A673 (cell line): ENCODE measurements around the gene DZIP1. TPM values are rescaled to one million over a fixed set of nuclear protein-coding genes. Genes with fewer than 3 reads are reported as not detected.

Experiments
- BruUV-seq: library from RNA; stranded (reverse); fragments of 400-500 nt; replicated peaks from 2 replicates; lab custom pipeline; 2021; lab: Mats Ljungman, UMichigan
- CTCF ChIA-PET: fragments of 300-600 bp; sonication (Branson Sonifier 250); formaldehyde crosslinking; loops from one replicate; lab custom pipeline; 2022; ENCODE audit warnings: antibody characterized with exemption; lab: Charles Lee
- POLR2A ChIA-PET: fragments of 300-600 bp; sonication (Branson Sonifier 250); formaldehyde crosslinking; loops from one replicate; lab custom pipeline; 2022; ENCODE audit warnings: antibody characterized with exemption; ENCODE audit not compliant: low non-redundant PET; lab: Charles Lee
- DNase-seq: peaks from one replicate; pipeline ENCODE4 v3.0.0-alpha.2; 2015; ENCODE audit warnings: low spot score
- H3K27ac ChIP-seq: fragments of 200-600 bp; sonication (generic); 2 replicates; pipeline ENCODE4 v1.5.1; 2016; ENCODE audit warnings: mixed run types, low read depth, mild to moderate bottlenecking, mixed read lengths, antibody characterized with exemption, low read length; ENCODE audit not compliant: poor library complexity, severe bottlenecking
- H3K27me3 ChIP-seq: fragments of 200-600 bp; sonication (generic); replicated peaks from 2 replicates; pipeline ENCODE4 v1.6.1; 2017; ENCODE audit warnings: mixed run types, low read depth, mild to moderate bottlenecking, mixed read lengths, antibody characterized with exemption, low read length; ENCODE audit not compliant: insufficient read depth, poor library complexity
- H3K36me3 ChIP-seq: fragments of 200-600 bp; sonication (generic); 2 replicates; pipeline ENCODE4 v1.6.1; 2016; ENCODE audit warnings: mixed run types, mild to moderate bottlenecking, mixed read lengths, antibody characterized with exemption, low read length; ENCODE audit not compliant: insufficient read depth, poor library complexity, severe bottlenecking
- H3K4me1 ChIP-seq: fragments of 200-600 bp; sonication (generic); 2 replicates; pipeline ENCODE4 v1.6.1; 2017; ENCODE audit warnings: mixed run types, mild to moderate bottlenecking, mixed read lengths, antibody characterized with exemption, low read length; ENCODE audit not compliant: insufficient read depth, poor library complexity, severe bottlenecking
- H3K4me3 ChIP-seq: fragments of 200-600 bp; sonication (generic); 2 replicates; pipeline ENCODE4 v1.5.1; 2016; ENCODE audit warnings: low read depth, mixed run types, mild to moderate bottlenecking, mixed read lengths, low read length; ENCODE audit not compliant: poor library complexity, severe bottlenecking
- H3K9me3 ChIP-seq: fragments of 200-600 bp; sonication (generic); 2 replicates; pipeline ENCODE4 v1.6.1; 2016; ENCODE audit warnings: mixed run types, low read depth, mild to moderate bottlenecking, mixed read lengths, antibody characterized with exemption, low read length; ENCODE audit not compliant: poor library complexity, severe bottlenecking
- CTCF ChIP-seq: fragments of 300-800, 200-600 bp; sonication (generic); conservative IDR thresholded peaks from 2 replicates; pipeline ENCODE4 v1.5.1; 2017; ENCODE audit warnings: low read depth, mild to moderate bottlenecking, antibody characterized with exemption, low read length, moderate library complexity, mixed read lengths
- EZH2 ChIP-seq: fragments of 200-600 bp; sonication (generic); IDR thresholded peaks from 2 replicates; pipeline ENCODE4 v1.6.1; 2017; ENCODE audit warnings: borderline replicate concordance, low read depth, mild to moderate bottlenecking, mixed read lengths, antibody characterized with exemption, low read length; ENCODE audit not compliant: poor library complexity, severe bottlenecking
- intact Hi-C: fragments of 100-400 bp; cut with micrococcal nuclease; formaldehyde crosslinking; loops from one replicate; pipeline ENCODE4 v1.10.0; 2022; ENCODE audit not compliant: unreplicated experiment
- total RNA-seq: library from RNA; stranded (reverse); gene quantifications from 2 replicates; pipeline ENCODE4 v1.2.3, GENCODE V29; 2021

Gene DZIP1
- total RNA-seq, 1 experiment from 2014 or later = 6.1 TPM

- no peaks in the 10 kb centered on the region for H3K9me3 ChIP-seq
- DNase-seq = no peak
- no peak for TF ChIP-seq EZH2
- TF ChIP-seq CTCF = no peak
- POLR2A ChIA-PET = no interaction called here
- intact Hi-C loops = no loop called here
- no peaks in the 10 kb centered on the region for H3K27me3 ChIP-seq
- no peaks in the 10 kb centered on the region for H3K4me1 ChIP-seq
- no TSS peak for BruUV-seq
- no peak overlapping the region for H3K27ac ChIP-seq
- H3K4me3 ChIP-seq = no peak overlapping the region
- no peaks in the 10 kb centered on the region for H3K36me3 ChIP-seq
- CTCF ChIA-PET = no interaction called here
Measured at GRCh38 chr13:95546919-95547318, 97.6 kb downstream of the DZIP1 start.

GRCh38 chr13:95544293-95544692 is 100.2 kb downstream of the DZIP1 start:
- ChIA-PET CTCF (no interaction called here), POLR2A (no interaction called here)
- no peak for TF ChIP-seq CTCF
- no peak for TF ChIP-seq EZH2
- Histone ChIP-seq H3K4me1 (no peaks in the 10 kb centered on the region), H3K4me3 (no peak overlapping the region), H3K27me3 (no peaks in the 10 kb centered on the region), H3K27ac (no peak overlapping the region), H3K9me3 (no peaks in the 10 kb centered on the region), H3K36me3 (no peaks in the 10 kb centered on the region)
- DNase-seq = no peak
- BruUV-seq = no TSS peak
- intact Hi-C loops = no loop called here

- BruUV-seq = no TSS peak
- intact Hi-C loops = no loop called here
- no peaks in the 10 kb centered on the region for H3K27me3 ChIP-seq
Measured at GRCh38 chr13:95541911-95542474, 102.5 kb downstream of the DZIP1 start.

More at GRCh38 chr13:95541911-95542474, 102.5 kb downstream of the DZIP1 start:
- no peaks in the 10 kb centered on the region for H3K9me3 ChIP-seq
- no peaks in the 10 kb centered on the region for H3K36me3 ChIP-seq
- ChIA-PET CTCF (no interaction called here), POLR2A (no interaction called here)
- H3K27ac ChIP-seq = no peak overlapping the region
- DNase-seq = no peak
- H3K4me3 ChIP-seq = no peak overlapping the region
- TF ChIP-seq CTCF (no peak), EZH2 (no peak)
- no peaks in the 10 kb centered on the region for H3K4me1 ChIP-seq
